ENCODE results near the gene INCA1.

INCA1 gene

GRCh38 chr17:4970273-4970672, 27.0 kb downstream of the INCA1 start:
- DNase-seq (ENCODE audit: low spot score), result no peak

- no peak for DNase-seq (ENCODE audit: low spot score)
These were observed 27.7 kb downstream of the INCA1 start for GRCh38 chr17:4969551-4970173.

GRCh38 chr17:4969047-4969550, 28.2 kb downstream of the INCA1 start:
- DNase-seq (ENCODE audit: low spot score), result no peak

GRCh38 chr17:4968486-4969046, 28.8 kb downstream of the INCA1 start:
- no peak for DNase-seq (ENCODE audit: low spot score)

- DNase-seq (ENCODE audit: low spot score), result peak; percentile 97
These were observed 29.5 kb downstream of the INCA1 start, which contains the start of gene SPAG7 for GRCh38 chr17:4967539-4968485. SPAG7 (minus strand) TSS chr17:4967817; CDS start chr17:4967804, 13 bp downstream.

DNA sequence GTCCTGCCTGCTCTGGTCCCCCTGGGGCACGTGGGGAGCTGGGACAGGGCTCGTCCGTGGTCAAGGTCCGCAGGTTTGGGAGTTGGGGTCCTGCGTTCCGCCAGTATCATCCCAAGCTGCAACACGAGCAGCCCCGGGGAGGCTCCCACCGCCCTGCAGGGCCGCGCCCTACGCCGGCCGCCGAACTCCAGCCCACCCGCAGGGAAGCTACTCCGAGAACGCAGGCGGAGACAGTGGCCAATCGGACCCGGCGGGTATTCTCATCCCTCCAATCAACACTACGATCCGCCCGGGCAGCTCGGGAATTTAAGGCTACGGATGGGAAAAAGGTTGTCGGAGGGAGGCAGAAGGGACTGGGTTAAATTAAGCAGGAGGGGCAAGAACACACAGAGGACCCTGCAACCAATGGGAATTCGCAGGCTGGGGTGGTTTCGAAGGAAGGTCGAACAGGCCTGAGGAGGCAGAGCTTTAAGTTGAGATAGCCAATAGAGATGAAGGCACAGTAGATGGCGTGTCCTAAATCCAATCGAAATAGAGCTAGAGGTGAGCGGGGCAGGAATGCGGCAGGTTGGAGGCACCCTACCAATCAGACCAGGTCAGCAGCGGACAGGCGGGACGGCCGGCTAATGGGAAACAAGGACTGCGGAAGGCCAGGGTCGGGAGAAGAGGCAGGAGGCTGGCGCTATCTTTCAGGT, 30.3 kb downstream of the INCA1 start:
- DNase-seq (ENCODE audit: low spot score), result peak; percentile 99

DNA sequence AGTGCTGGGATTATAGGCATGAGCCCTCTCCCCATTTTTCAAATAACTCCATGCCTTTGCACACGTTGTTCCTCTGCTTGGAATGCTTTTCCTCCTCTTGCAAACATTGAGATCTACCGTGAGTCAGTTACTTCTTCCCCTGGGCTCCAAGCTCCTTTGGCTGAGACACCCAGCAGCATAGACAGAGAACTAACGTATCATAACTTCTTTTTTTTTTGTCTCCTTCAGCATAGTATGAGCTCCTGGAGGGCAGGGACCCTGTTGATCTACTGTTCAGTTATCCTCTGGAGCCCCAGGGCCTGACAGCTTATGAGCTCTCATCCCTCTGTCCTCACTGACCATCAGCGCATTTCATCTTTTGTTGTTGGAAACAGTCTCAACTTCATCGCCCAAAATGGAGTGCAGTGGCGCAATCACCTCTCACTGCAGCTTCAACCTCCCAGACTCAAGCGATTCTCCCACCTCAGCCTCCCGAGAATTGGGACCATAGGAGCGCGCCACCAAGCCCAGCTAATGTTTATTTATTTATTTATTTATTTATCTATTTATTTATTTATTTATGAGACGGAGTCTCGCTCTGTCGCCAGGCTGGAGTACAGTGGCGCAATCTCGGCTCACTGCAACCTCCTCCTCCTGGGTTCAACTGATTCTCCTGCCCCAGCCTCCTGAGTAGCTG, 31.9 kb downstream of the INCA1 start:
- DNase-seq (ENCODE audit: low spot score), result no peak

DNA sequence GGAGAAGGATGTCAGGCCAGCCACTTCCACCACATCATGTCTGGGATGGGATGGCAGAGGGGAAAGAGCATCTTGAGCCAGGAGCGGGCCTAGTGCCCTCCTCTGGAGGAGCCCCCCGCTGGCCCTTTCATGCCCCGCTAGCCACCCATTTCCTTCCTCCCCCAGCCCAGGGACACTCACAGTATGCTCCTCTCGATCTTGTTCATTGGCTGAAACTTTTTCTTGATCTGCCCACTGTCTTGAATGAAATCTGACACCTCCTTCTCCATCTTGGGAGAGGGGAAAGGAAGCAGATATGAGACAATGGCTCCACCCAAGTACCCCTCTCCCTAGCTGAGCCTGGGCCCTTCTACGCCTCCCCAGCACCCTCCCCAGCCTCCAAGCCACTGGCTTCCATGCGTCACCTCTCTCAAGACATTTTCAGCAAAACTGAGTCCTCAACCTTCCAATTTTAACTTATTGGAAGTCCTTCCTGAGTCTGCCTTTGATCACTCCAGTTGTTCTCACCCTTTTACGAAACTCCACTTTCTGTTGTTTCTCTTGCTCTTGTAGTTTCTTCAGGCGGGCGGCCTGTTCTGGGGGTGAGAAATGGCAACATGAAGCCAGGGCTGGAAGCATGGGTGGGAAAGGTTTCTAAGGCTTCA, 36.9 kb downstream of the INCA1 start:
- DNase-seq (ENCODE audit: low spot score), result no peak

GRCh38 chr17:4959261-4959965, 37.9 kb downstream of the INCA1 start:
- no peak for DNase-seq (ENCODE audit: low spot score)

DNA sequence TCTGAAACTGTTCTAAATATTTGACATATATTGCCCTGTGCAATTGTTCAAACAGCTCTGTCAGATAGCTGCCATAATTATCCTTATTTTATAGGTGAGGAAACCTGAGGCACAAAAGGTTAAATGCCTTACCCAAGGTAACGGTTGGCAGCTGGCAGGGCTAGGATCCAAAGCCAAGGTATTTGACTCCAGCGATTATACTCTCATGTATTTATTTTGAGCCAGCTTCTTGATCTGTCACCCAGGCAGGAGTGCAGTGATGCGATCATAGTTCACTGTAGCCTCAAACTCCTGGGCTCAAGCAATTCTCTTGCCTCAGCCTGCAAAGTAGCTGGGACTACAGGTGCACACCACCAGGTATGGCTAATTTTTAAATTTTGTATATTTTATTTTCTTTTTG, 39.2 kb downstream of the INCA1 start:
- DNase-seq (ENCODE audit: low spot score), result no peak

DNA sequence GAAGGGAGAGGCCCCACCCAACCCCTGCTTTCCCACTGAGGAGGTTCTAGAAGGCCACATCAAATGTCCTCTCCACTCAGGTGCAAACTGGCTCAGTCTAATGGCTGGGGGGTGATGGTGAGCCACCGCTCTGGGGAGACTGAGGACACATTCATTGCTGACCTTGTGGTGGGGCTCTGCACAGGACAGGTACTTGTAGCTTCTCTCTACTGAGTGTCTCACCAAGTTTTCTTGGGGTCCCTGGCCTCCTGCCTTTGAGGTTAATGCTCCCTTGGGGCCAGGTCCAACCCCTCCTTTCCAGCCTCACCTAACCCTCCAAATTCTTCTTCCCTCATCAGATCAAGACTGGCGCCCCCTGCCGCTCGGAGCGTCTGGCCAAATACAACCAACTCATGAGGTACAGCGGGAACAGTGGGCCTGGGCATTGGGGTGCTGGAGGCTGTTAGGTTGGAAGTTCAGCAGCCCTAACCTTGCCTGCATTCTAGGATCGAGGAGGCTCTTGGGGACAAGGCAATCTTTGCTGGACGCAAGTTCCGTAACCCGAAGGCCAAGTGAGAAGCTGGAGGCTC, 40.7 kb downstream of the INCA1 start:
- DNase-seq (ENCODE audit: low spot score), result no peak

DNA sequence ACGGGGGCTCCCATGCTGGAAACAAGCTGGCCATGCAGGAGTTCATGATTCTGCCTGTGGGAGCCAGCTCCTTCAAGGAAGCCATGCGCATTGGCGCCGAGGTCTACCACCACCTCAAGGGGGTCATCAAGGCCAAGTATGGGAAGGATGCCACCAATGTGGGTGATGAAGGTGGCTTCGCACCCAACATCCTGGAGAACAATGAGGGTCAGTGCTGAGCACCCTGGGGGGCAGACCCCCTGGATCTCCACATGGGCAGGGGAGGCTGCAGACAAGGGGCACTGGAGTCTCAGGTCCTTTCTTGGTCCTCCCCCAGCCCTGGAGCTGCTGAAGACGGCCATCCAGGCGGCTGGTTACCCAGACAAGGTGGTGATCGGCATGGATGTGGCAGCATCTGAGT, 42.2 kb downstream of the INCA1 start:
- no peak for DNase-seq (ENCODE audit: low spot score)

DNA sequence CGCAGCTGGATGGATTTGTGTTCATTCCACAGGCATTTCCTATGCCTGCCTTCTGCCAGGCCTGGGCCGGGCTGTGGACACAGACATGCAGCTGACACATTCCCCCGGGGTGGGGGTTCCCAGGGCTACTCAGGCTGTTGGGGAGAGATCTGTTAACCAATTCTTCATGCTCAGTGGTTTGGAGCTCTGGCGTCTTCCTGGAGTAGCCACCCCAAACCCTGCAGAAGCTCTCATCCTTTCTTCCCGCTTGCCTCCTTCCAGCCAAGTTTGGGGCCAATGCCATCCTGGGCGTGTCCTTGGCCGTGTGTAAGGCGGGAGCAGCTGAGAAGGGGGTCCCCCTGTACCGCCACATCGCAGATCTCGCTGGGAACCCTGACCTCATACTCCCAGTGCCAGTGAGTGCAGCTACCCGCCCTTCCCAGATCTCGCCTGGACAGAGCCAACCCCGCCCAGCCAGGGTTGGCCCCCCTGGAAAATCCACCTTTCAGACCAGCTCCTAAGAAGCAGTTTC, 43.8 kb downstream of the INCA1 start:
- DNase-seq (ENCODE audit: low spot score), result no peak

GRCh38 chr17:4951486-4951885, 45.8 kb downstream of the INCA1 start:
- no peak for DNase-seq (ENCODE audit: low spot score)

DNA sequence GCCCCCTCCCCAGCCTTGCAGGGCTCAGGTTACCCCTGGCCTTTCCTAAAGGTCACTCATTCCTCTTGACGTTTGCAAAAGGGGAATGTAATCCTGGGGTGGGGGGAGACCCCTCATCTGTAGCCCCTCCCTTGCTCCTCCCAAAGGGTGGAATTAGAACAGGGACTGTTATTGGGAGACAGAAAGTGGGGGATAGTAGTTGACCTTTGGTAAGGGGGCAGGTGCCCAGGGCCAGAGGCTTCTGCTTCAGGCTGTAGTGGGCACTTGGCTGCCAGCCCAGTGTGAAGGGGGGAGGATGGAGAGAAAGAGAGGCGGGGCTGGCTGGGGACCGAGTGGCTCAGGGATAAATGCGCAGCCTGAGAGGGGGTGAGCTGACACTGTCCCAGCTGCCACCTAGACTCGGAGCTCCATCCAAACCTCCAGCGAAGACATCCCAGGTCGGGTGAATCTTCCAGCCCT, 46.5 kb downstream of the INCA1 start, which contains the start of gene ENO3:
Gene ENO3, plus strand, starts transcription at position 374 of the 459 bp plus-strand sequence. CDS start 711 bp downstream, outside the sequence.
- DNase-seq (ENCODE audit: low spot score), result no peak

DNA sequence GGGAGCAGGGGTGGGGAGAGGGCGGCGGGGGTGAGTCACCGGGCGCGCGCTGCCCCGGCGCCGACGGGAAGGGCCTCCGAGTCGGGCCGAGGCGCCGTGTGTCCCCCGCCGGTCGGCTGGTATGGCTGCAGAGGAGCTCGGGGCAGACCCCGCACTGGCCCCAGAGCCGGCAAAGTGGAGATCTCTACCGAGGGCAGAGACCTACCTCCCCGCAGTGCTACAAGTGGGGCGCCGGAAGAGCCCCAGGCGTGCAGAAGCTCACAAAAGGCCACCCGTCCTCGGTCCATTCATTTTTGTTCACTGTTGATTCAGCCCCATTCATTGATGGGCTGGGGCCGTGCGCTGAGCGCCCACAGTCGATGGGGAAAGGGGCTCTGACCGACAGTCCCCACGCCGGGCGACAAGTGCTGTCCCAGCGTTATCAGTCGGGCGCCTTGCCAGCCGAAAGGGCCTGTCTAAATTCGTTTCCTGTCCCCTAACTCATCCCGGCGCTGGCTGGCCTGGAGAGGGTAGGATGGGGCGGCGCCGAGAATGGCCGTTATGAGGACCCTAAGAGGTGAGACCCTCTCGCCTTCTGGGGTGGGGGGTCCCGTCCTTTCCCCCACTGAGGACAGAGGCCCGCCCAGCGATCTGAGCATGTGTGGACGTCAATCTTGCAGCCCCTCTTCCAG, 47.1 kb downstream of the INCA1 start:
- no peak for DNase-seq (ENCODE audit: low spot score)

DNA sequence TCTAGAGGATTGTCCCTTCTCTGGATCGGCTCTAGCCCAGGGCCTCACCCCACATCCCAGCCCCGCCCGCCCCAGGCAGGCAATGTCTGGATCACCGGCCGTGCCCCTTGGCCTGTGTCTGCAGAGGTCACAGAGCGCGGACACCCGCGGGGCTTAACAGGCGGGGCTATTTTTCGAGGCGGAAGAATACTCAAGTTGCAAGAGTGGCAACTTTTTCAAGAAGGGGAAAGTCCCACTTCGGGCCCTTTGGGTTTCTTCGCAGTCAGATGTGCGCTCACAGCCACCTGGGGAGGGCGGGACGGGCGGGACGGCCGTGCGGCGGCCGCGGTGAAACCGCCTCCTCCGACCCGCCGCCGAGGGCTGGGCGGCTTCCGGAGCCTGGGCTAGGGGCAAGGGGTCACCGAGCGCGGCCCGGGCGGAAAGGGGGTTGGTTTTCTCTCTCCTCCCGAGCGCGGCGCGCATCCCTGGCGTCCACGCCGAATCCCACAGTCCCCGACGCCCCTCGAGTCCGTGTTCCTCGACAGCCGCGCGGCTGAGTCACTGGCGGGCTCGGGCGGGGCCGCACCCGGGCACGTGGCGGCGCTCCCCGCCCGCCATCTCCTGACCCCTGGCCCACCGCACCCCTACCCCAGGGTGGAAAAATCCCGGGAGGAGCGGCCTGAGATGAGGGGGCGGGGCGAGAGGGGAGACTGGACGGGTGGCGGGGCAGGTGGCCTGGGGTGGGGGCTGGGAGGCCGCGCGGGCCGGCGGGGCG, 47.8 kb downstream of the INCA1 start:
- DNase-seq (ENCODE audit: low spot score), result peak; percentile 80

- peak; percentile 92 for DNase-seq (ENCODE audit: low spot score)
These were observed 48.4 kb downstream of the INCA1 start for GRCh38 chr17:4948931-4949320.
